Measurements from ENCODE around the gene PCBP2. TPM values are rescaled to one million over a fixed set of nuclear protein-coding genes. Genes with fewer than 3 reads are reported as not detected.
"Not testable (repeated sequence)": the region's sequence is repeated elsewhere in the genome, so short reads cannot be mapped to it uniquely, and the experiment has no call there.

The PCBP2 gene
- total RNA-seq, 4 donors from 2014 or later = 414 to 583 (median 490) TPM

GRCh38 chr12:53476769-53477209, 24.9 kb downstream of the PCBP2 start:
- WGBS, 2 donors = 64 to 69% methylated on average over 2 of the region's 2 CpGs
- no peaks in the 10 kb centered on the region for H3K9me3 ChIP-seq
- H3K36me3 ChIP-seq = peaks cover 0 to 93% (median 33%) of the 10 kb centered on the region in 3 donors
- H3K4me3 ChIP-seq = no peak overlapping the region
- TF ChIP-seq POLR2A (IDR thresholded peaks at IDR 0.05) (no peak), EP300 (IDR thresholded peaks at IDR 0.05) (no peak)
- TF ChIP-seq, protein P1, sequence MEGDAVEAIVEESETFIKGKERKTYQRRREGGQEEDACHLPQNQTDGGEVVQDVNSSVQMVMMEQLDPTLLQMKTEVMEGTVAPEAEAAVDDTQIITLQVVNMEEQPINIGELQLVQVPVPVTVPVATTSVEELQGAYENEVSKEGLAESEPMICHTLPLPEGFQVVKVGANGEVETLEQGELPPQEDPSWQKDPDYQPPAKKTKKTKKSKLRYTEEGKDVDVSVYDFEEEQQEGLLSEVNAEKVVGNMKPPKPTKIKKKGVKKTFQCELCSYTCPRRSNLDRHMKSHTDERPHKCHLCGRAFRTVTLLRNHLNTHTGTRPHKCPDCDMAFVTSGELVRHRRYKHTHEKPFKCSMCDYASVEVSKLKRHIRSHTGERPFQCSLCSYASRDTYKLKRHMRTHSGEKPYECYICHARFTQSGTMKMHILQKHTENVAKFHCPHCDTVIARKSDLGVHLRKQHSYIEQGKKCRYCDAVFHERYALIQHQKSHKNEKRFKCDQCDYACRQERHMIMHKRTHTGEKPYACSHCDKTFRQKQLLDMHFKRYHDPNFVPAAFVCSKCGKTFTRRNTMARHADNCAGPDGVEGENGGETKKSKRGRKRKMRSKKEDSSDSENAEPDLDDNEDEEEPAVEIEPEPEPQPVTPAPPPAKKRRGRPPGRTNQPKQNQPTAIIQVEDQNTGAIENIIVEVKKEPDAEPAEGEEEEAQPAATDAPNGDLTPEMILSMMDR (IDR thresholded peaks at IDR 0.05) = peak in 1 of 5 experiments; percentile 9
- no peak for DNase-seq (ENCODE audit: low spot score in 2 of 2)
- peak overlapping the region in 1 of 4 donors; percentile 65 for H3K27ac ChIP-seq
- peaks cover 0 to 91% (median 33%) of the 10 kb centered on the region in 4 donors for H3K4me1 ChIP-seq
- H3K27me3 ChIP-seq = no peaks in the 10 kb centered on the region

DNA sequence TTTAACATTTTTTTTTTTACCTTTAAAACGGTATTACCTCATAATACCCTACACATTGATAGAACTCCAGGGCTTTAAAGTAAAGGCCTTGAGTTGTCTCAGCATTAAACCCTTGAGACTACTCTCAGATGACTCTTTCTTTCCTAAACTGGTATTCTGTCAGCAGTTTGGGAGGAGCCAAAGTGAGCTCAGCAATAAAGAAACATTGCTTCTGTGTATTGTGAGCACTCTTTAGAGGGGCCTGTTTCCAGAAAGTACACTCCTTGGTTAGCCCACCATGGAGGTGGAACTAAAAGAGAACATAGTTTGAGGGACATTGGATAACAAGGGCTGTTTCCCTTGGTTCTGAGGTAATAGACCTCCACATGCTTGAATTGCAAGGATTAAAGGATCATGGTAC, 27.0 kb downstream of the PCBP2 start:
- no peak for DNase-seq (ENCODE audit: low spot score in 2 of 2)
- Histone ChIP-seq H3K9me3 (no peaks in the 10 kb centered on the region), H3K27me3 (no peaks in the 10 kb centered on the region), H3K27ac (peak overlapping the region in 2 of 4 donors; percentile 56 to 65), H3K36me3 (peaks cover 0 to 93% (median 33%) of the 10 kb centered on the region in 3 donors), H3K4me1 (peaks cover 0 to 87% (median 30%) of the 10 kb centered on the region in 4 donors), H3K4me3 (no peak overlapping the region)
- TF ChIP-seq, protein P1 (IDR thresholded peaks at IDR 0.05) = no peak
- TF ChIP-seq POLR2A (IDR thresholded peaks at IDR 0.05) (no peak), EP300 (IDR thresholded peaks at IDR 0.05) (no peak)
- WGBS, 2 donors = 21 to 58% methylated on average over 1 of the region's 1 CpG

DNA sequence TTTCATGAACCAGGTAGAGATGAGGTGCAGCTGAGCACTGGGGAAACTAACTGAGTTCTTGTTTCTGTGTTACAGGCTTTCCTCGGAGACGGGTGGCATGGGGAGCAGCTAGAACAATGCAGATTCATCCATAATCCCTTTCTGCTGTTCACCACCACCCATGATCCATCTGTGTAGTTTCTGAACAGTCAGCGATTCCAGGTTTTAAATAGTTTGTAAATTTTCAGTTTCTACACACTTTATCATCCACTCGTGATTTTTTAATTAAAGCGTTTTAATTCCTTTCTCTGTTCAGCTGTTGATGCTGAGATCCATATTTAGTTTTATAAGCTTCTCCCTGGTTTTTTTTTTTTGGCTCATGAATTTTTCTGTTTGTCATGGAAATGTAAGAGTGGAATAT, 27.4 kb downstream of the PCBP2 start:
- Histone ChIP-seq H3K36me3 (peaks cover 0 to 93% (median 33%) of the 10 kb centered on the region in 3 donors), H3K27me3 (no peaks in the 10 kb centered on the region), H3K9me3 (no peaks in the 10 kb centered on the region), H3K4me3 (no peak overlapping the region), H3K27ac (peak overlapping the region in 1 of 4 donors; percentile 65), H3K4me1 (peaks cover 0 to 84% (median 28%) of the 10 kb centered on the region in 4 donors)
- WGBS, 2 donors = 51 to 59% methylated on average over 5 of the region's 5 CpGs
- TF ChIP-seq EP300 (IDR thresholded peaks at IDR 0.05) (no peak), POLR2A (IDR thresholded peaks at IDR 0.05) (no peak)
- TF ChIP-seq, protein P1 (IDR thresholded peaks at IDR 0.05) = no peak
- no peak for DNase-seq (ENCODE audit: low spot score in 2 of 2)

GRCh38 chr12:53480491-53481442, 28.9 kb downstream of the PCBP2 start:
- H3K27ac ChIP-seq = peak overlapping the region in 2 of 4 donors; percentile 26 to 31
- WGBS, 2 donors = 50 to 58% methylated on average over 12 of the region's 12 CpGs
- no peak for DNase-seq (ENCODE audit: low spot score in 2 of 2)
- peaks cover 0 to 94% (median 27%) of the 10 kb centered on the region in 3 donors for H3K36me3 ChIP-seq
- TF ChIP-seq, protein P1 (IDR thresholded peaks at IDR 0.05) = no peak
- TF ChIP-seq EP300 (IDR thresholded peaks at IDR 0.05) (no peak), POLR2A (IDR thresholded peaks at IDR 0.05) (no peak)
- H3K4me3 ChIP-seq = no peak overlapping the region
- no peaks in the 10 kb centered on the region for H3K27me3 ChIP-seq
- peaks cover 0 to 69% (median 23%) of the 10 kb centered on the region in 4 donors for H3K4me1 ChIP-seq
- no peaks in the 10 kb centered on the region for H3K9me3 ChIP-seq

DNA sequence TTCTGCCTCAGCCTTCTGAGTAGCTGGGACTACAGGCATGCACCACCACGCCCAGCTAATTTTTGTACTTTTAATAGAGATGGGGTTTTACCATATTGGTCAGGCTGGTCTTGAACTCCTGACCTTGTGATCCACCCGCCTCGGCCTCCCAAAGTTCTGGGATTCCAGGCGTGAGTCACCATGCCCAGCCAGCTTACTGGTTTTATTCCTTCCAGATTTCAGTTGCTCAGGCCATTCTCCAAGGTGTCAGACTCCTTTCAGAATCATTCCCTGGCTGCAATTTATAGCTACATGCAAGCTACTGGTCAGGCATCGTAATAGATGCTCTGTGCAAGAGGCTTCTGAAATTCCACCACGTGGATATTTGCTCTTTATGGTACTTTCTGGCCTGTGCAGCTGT, 29.6 kb downstream of the PCBP2 start:
- H3K9me3 ChIP-seq; H3K27me3 ChIP-seq; H3K4me3 ChIP-seq; DNase-seq (ENCODE audit: low spot score in 2 of 2): not testable (repeated sequence)
- Histone ChIP-seq H3K36me3 (peaks cover 7 to 94% (median 20%) of the 10 kb centered on the region in 3 donors), H3K27ac (peak overlapping the region in 3 of 4 donors; percentile 0 to 31 (median 13)), H3K4me1 (peaks cover 0 to 63% (median 23%) of the 10 kb centered on the region in 4 donors)
- 31 to 36% methylated on average over 6 of the region's 6 CpGs for WGBS, 2 donors

Data from tibial nerve (tissue), 4 donors.